NCI-H146 (cell line): Measurements from ENCODE around the gene NRP2.

ENCODE experiments used
- DNase-seq: peaks from one replicate; lab custom pipeline; 2025; lab: John Stamatoyannopoulos, UW

NRP2 gene, protein sequence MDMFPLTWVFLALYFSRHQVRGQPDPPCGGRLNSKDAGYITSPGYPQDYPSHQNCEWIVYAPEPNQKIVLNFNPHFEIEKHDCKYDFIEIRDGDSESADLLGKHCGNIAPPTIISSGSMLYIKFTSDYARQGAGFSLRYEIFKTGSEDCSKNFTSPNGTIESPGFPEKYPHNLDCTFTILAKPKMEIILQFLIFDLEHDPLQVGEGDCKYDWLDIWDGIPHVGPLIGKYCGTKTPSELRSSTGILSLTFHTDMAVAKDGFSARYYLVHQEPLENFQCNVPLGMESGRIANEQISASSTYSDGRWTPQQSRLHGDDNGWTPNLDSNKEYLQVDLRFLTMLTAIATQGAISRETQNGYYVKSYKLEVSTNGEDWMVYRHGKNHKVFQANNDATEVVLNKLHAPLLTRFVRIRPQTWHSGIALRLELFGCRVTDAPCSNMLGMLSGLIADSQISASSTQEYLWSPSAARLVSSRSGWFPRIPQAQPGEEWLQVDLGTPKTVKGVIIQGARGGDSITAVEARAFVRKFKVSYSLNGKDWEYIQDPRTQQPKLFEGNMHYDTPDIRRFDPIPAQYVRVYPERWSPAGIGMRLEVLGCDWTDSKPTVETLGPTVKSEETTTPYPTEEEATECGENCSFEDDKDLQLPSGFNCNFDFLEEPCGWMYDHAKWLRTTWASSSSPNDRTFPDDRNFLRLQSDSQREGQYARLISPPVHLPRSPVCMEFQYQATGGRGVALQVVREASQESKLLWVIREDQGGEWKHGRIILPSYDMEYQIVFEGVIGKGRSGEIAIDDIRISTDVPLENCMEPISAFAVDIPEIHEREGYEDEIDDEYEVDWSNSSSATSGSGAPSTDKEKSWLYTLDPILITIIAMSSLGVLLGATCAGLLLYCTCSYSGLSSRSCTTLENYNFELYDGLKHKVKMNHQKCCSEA

DNA sequence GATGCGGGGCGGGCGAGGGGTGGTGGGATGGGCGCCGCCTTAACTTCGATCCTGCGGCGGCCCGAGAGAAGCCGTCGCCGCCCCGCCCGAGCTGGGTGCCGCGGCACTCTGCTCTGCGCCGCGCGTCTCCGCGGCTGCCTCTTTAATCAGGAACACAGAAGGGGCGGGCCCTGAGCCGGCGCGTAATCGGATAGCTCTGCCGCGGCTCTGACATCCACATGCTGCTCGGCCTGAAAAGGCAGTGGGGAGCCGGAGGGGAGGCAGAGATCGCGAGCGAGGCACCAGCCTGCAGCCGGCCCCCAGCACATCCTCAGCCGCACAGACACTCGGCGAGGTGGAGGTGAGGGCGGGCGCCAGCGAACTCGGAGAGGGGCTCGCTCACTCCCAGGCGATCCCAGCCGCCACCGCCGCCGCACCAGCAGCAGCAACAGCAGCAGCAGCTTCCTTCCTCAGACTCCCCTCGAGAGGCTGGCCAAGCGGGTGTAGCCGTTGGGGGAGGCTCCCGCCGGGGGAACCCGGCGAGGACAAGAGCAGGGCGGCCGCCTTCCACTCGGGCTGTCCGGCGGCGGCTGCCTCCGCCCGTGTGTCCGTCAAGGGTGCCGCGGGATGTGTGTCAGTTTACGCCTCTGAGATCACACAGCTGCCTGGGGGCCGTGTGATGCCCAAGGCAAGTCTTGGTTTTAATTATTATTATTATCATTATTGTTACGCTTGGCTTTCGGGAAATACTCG is at the start of gene NRP2:
Gene NRP2 (plus strand): TSS at position 263 of the 732 bp plus-strand sequence. CDS start 790 bp downstream, outside the sequence.
- DNase-seq: peak; percentile 84

DNA sequence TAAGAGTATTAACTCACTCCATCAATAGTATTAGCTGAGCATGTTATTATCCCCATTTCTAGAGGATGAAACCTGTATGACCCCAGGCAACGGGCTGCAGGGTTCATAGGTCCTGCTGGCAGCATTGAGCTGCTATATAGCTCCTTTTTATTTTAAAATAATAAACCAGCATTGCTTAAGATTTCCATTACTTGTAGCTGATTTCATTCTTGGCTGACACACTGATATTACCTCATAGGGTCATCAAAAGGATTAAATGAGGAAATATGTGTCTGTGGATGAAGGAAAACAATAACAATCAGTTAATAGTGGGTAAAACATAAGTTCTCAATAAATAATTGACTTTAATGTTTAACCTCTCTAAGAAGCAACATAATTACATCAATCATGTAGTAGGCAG is 48.3 kb upstream of the NRP2 start:
- DNase-seq: no peak

DNA sequence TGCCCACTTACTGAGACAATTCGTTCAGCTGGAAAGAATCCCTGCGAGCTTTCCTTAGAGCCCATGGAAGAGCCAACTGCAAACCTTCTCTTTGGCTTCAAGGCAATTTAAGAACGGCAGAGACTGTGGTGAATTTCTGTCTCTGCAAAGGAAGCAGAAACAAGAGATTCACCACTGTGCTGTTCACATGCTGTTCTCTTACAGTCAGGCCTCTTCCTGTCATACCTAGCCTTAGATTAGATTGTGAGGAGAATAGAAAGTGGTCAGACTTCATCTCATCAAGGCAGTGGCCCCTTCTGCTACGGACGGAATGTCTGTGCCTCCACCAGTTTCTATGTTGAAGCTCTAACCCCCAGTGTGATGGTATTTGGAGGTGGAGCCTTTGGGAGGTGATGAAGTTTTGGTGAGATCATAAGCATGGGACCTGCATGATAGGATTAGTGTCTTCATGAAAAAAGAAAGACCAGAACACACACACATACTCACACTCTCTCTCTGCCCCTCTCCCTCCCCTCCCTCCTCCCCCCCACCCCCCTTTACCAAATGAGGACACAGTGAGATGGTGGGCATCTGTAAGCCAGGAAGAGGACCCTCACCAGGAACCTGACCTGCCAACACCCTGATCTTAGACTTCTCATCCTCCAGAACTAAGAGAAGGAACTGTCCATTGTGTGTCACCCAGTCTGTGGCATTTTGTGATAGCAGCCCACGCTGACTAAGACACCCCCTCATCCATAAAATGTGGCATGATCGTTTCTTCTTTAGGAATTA is 45.6 kb upstream of the NRP2 start:
- DNase-seq: no peak

DNA sequence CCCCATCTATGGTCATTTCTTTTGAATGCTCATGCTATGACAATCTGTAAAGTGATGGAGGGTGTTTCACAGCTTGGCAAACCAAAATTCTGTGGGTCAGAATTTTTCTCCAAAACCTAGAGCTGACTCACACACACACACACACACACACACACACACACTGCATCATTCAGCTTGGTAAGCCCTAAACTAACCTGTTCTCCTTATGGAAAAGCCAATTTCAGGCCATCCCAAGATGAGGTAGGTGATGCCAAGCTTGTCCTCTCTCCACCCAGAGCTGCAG is 45.0 kb upstream of the NRP2 start:
- DNase-seq: no peak

DNA sequence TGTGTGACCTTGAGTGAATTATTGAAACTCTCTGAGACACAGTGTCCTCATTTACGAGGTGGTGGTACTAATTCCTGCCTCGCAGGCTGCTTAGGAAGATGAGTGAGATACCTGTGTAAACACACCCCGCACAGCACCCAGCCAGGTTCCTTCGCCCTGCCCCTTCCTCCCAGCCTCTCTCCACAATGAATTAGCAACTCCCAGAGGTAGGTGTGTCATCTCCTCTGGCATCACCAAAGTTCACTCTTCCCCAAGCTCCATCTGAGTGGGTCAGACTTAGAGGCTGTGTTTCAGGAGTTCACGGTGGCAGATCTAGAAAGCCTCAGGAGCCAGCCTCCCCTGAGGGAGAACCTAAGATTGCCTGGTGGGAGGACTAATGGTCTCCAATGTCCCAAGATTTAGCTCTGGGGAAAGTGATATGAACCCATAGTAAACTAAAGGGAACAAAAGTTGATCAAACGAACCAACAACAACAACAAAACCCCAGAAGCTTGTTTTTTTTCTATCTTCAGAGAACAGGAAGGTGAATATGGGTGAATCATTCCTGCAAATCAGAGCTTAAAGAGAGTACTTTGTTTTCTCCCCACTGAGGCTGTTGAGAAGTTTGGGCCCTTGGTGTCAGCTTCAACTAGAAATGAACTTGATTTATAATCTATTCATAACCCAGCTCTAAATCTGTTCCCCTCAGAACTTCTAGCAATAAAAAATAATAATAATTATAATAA is 44.4 kb upstream of the NRP2 start:
- DNase-seq: peak; percentile 6

DNA sequence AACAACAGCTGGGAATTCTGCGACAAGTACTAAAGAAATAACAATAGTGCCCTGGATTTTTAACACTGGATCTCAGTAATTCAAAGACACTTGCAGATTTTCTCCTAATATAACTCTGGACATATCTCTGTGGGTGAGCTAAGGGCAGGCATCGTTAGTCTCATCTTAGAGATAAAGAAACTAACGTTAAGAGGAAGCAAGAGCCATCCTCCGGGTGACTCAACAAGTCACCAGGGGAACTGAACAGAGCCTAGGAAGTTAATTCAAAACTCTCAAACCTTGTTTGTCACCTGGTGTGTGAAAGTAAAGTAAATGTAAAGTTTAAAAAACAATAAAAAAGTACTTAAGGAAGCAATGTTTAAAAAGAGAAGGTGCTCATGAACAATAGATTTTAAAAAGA is 41.6 kb upstream of the NRP2 start:
- DNase-seq: no peak

DNA sequence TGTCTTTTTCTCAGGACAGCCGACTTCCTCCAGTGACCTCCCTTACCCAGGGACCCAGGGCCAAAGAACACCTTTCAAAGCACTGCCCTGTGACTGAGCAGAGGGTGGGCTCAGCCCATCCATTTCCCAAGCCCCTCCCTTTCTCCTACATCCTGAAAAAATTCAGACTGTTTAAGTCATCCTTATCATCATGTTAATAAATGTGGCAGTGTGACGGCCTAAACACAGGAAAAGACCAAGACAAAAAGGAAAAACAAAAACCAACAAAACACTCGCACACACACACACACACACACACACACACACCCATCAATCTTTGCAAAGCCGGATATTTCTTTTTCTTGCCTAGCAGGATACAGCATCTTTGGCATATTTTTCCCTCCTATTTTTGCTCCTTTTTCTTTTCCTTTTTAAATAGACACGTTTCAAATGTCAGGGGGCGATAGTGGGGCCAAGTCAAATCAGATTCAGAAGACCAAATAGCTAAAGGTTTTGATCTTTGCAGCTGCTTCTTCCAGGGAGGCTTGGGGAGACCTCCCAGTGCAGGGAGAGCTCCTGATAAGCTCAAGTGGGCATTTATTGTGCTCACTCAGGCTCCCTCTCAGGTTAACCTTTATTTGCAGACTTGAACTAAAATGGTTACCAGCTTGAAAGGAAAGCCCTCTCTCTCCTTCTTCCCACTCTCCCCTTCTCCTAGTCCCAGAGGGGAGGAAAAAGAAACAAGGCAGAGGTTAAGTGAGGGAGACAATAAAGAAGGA is 39.5 kb upstream of the NRP2 start:
- no peak for DNase-seq

DNA sequence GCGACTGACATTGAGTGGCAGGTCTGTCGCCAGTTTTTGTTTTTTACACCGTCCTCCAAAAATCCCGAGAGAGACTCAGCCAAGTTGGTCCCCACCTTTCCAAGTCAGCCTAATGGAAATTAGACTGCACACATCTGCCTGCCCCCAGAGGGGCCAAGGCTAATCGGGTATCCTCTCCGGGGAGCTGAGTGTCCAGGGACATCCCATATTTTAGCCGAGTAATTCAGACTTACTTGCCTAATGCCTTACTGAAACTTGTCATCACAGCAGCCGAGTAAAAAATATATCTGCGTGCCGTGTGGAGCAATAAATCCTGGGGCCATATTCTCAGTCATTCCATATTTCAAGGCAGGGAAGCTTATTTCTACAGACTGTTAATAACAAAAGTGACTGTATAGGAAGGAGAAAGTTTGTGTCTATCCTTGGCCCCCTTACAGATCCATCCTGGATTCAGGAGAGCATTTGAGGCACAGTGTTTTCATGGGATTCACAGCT is 38.9 kb upstream of the NRP2 start:
- no peak for DNase-seq

DNA sequence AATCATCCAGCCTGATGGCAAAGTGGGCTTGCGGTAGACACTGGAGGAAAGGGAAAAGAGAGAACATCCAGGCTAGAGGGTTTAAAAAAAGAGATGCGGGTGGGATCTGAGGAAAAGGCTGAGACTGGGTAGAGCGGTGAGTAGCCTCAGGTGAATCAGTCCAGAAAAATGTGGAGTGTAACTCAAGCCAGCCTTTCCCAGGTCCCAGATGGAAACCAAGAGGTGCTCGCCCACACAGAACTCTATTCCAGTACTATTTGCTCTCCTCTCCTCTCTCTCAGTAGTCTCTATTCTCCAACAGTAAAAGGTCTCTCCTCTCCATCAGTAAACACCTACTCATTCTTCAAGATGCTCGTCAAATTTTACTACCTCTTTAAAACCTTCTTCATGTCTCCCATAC is 38.3 kb upstream of the NRP2 start:
- no peak for DNase-seq

DNA sequence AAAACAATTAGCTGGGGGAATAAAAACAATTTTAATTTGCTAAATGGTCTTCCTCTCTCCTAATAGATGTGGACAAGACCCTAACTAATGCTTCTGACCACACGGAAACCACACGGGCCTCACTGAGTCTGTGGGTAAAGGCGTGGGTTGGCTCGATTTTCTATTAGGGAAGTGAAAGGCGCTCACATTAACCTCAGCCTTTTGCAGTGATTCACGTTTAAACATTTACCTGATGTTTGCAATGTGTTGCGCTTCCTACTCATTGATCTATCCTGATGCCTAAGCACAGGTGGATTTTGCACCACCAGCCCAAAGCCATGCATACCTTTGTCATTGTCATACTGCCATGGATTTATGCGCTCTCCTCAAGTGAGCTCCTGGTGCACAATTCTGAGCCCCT is 35.6 kb upstream of the NRP2 start:
- no peak for DNase-seq

DNA sequence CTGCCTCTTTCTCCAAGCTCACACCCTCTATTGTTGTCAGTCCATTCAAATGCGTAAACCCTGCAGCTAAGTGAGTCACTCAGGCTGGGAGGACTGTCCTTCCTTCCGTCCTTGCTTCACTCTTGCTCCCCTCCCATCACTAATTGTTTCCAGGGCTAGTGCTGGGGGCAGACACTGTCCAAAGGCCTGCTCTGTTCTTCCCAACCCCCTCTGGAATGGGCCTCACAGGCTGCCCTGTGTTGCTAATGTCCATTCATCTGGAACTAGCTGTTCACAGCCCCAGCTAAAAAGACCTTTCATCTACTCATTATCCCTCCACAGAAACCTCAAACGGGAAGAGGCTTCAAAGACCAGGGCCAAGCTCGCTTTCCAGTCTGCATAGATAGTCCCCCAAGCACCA is 31.9 kb upstream of the NRP2 start:
- no peak for DNase-seq

DNA sequence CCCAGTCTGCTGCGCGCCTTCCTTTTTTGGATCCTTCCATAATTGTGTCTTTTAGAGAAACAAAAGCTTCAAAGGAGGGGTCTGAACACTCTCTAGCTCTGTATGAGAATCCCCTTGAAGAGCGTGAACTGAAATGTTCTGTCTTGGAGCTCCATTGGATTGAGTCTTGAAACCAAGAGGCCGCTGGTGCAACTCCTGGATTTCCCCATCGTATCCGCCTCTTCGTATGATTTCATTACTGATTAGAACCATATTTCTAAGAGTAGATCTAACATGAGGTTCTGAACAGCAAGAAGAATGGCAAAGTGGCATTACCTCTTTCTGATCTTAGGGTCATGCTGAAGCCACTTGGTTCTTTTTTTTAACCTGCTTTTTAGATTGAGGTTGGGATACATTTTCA is 31.4 kb upstream of the NRP2 start:
- no peak for DNase-seq

DNA sequence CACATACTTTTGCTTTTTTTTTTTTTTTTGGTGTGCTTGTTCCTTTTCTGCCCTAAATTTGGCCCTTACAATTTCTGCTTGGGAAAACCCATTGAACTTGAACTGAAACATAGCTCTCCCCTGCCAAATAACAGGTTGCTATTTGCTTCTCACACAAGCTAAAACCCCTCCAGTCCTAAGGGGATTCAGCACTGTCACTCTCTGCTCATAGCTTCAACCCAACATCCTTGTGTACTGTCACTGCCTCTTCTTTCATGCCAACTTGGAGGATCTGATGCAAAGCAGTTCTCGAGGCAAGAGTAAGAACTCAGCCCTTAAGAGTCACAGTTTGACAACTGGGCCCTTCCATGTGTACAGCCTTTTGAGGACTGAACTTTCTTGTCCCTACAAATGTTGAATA is 30.6 kb upstream of the NRP2 start:
- DNase-seq: no peak

DNA sequence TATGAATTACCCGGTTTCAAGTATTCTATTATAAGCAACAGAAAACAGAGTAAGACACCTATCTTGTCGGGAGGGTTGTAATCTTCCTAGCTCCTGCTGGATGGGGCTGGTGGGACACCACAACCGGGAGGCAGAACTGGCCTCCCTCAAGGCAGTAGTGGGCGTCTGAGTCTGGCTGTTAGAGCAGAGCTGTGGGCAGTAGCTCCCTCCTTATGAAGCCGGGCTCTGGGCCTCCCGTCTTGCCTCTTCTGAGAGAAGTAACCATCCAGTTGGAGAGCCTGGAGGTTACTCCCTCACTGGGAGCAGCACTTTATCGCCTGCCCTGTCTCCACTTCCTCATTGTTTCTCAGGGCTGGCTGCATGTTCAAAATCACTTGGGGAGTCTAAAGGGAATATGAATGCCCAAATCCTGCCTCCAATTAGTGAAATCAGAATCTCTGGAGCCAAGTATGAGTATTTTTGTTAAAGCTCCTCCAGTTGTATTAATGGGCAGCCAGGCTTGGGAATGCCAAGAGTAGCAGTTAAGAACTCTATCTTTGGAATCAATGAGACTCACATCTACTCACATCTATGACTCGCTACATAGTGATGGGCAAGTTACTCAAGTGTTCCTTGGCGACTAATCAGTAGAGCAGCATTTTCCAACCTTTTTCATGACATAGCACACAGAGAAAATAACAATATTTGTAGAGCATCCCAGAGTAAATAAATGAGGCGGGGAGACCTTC is 27.3 kb upstream of the NRP2 start:
- DNase-seq: no peak

DNA sequence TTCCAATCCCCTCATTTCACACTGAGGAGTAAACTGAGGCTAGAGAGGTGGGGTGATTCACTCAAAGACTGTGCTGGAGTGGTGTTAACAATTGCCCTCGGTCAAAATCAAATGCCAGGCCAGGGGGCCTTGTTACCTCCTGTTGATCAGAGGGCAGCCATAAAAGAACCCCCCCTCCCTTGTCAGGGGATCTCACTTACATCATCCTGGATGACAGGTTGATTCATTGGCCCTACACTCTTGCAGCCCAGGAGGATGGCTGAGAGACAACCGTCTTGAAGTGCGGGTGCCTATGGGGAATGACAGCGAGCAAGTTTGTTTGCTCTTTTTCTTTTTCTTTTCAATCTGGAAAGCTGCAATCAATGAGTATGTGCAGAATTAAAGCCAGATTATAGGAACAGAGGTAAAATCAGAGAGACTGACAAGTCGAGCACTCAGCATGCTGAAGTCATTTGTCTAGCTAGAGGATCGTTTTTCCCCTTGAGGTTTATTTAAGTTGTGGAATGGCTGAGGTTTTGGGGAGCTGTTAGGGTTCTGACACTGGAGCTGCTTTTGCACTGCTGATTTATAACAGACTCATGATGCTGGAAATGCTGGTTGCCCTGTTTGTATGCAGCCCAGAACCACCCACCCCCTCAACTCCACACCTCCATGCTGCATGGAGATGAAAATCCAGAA is 26.4 kb upstream of the NRP2 start:
- no peak for DNase-seq

DNA sequence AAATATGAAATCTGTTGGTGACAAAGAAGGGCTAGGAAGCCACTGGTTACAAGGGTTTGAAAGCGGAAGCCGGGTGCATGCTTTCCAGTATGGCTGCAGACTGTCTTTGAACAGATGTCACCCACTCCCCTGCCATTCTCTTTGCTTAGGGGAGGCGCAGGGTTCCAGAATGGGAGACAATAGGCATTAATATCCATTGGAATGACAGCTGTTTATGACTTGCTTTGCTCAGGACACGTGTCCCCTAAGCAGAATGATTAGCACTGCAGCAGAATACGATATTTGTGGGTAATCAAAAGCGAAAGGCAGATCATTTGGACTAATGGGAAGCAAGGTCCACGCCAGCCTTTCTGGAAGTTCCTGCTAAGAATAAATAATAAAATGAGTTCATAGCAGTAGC is 25.8 kb upstream of the NRP2 start:
- DNase-seq: no peak

DNA sequence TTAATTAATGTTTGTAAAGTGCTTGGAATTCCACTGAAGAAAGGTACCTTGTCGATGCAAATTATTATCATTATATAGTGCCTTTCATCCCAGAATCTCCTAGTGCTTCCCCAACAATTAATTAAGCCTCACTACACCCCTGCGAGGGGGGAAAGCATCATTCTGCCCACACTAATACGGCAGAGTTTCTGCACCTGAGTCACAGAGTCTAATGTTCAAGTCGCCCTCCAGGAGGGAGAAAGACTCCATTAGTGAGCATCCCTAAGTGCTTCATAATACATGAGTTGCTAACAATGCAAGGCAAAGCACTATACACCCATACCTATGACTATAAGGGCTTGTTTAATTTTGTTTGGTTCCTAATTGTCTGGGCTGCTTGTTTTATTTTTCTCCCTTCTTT is 25.4 kb upstream of the NRP2 start:
- DNase-seq: no peak

DNA sequence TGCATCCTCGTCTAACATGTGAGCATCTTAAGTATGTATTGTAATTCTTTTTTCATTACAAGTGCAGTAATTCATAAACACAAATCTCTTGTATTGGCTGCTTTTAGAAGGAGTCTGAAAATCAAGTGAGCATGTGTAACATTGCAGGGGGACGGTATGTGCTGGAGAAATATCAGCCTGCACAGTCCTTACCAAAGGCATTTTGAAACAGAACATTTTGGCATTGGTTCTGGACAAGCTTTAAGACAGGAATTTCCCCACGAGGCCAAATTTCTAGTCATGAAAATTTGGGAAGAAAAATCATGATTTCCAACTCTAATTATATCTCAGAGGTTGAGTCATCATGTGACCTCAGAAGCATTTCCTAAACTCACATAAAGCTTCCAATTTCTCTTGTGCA is 24.7 kb upstream of the NRP2 start:
- DNase-seq: no peak

DNA sequence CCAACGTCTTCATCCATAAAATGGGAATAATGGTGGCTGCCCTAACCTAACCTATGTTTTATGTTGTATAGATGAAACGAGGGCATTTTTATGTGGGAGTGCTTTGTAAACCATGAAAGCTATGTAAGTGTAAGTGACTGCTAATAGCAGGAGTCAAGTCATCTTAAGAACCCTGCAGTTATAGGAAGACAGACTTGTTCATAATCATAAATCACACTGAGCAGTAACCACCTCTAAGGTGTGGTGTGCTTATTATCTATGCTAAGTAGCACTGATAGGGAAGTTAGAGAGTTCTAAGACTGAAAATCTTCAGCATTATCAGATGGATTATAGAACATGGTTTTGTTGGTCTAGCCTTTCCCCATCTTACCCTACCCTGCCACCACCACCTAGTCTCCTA is 24.2 kb upstream of the NRP2 start:
- no peak for DNase-seq
